HG02759 (cell line): ENCODE data around the gene EPHB6.
A peak's percentile ranks its signal among the peaks of the same experiment; 100 is the strongest.

Experiments used
- ATAC-seq: cut with Tn5 transposase; IDR thresholded peaks from one replicate; pipeline ENCODE4 v1.9.1; 2021; ENCODE audit warnings: mild to moderate bottlenecking, moderate library complexity; ENCODE audit not compliant: unreplicated experiment

Gene EPHB6, protein sequence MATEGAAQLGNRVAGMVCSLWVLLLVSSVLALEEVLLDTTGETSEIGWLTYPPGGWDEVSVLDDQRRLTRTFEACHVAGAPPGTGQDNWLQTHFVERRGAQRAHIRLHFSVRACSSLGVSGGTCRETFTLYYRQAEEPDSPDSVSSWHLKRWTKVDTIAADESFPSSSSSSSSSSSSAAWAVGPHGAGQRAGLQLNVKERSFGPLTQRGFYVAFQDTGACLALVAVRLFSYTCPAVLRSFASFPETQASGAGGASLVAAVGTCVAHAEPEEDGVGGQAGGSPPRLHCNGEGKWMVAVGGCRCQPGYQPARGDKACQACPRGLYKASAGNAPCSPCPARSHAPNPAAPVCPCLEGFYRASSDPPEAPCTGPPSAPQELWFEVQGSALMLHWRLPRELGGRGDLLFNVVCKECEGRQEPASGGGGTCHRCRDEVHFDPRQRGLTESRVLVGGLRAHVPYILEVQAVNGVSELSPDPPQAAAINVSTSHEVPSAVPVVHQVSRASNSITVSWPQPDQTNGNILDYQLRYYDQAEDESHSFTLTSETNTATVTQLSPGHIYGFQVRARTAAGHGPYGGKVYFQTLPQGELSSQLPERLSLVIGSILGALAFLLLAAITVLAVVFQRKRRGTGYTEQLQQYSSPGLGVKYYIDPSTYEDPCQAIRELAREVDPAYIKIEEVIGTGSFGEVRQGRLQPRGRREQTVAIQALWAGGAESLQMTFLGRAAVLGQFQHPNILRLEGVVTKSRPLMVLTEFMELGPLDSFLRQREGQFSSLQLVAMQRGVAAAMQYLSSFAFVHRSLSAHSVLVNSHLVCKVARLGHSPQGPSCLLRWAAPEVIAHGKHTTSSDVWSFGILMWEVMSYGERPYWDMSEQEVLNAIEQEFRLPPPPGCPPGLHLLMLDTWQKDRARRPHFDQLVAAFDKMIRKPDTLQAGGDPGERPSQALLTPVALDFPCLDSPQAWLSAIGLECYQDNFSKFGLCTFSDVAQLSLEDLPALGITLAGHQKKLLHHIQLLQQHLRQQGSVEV

DNA sequence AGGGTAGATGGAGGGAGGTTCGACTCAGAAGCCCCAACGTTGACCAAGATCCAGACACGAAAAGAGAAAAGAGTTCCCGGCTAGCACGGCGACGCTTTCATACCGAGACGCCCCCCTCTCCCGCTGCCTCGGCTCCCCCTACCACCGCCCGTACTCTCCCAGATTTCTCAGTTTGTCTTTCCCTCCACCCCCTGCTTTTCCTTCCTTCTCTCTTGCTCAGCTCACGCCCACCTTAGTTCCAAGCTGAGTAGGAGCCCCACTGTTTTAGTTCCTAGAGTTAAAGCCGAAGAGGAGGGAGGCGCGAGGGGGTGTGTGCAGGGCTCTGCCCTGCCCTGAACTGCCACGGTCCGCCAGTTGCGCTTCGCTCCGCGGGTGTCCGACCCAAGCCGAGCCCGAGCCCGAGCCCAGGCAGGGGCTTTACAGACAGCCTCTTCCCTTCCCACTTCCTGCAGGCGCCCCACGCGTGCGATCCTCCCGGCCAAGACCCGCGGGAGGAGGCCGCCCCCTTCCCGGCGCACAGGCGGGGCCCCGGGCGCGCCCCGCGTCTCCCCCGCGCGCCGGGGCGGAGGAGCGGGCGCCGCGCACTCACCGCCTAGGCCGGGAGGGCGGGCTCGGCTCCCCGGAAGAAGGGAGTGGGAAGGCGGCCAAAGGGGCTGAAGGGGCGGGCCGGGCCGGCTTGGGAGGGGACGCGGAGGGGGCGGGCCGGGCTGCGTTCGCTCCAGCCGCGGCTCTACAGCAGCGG is at the start of gene EPHB6:
Gene EPHB6, plus strand, starts transcription at position 705 of the 742 bp plus-strand sequence. CDS start 8,152 bp downstream, outside the sequence.
- ATAC-seq, result peak; percentile 61

DNA sequence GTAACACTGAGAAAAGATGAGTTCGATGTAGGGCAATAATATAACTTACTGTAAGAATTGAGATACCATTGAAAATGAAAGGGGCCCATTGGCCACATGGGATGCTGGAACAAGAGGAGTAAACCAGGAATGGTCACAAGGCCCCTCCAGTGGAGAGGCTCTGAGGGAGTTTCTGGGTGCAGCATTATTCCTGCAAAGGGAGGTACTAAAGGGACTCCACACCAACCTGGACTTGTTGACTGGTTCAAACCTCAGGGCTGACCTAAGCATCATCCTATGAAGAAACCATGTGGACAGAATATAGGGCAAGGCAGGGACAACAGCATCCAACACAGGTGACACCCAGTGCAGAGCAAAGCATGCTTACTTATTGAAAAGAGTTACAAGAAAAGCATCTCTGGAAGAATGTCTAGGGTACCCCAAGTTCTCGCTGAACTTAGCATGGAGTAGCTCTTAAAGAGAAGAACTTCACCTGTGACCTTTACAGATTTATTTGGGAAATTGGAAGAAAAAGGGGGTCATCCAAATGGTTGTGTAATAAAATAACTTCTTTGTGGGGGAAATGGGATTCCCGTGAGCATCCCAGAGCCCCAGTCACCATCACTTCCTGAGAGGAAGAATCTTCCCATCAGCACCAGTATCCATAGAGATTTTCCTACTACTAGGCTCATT is 49.4 kb upstream of the EPHB6 start:
- no peak for ATAC-seq

DNA sequence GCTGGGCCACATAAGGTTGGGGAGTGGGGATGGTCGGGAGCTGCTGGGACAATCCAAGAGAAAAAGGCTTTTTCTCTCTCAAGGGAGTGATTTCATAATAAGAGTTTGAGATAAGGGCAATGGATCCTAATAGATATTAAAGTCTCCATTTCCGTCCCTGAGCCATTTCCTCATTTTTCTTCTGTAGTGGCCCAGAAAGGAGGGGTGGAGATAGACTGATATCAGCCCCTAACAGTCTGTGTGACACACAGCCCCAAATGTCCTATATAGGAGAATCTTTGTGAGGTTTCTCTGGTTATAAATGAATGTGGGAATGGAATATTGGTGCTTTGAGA is 48.9 kb upstream of the EPHB6 start:
- ATAC-seq, result no peak

DNA sequence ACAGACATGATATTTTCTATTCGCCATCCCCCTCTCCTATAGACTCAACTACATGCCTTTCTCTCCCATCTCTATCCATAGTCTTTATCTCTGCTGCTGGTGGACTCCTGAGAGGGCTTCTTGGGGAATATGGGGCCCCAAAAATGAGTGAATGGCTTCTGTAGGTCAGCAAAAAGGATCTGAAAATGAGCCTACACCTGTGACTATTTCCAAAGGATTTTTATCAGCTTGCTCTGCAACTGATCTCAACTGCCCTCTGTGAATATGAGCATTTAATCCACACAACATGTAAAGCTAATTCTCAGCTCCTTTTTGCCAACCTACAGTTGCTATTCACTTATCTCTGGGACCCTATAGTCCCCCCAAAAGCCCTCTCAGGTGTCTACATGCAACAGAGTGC is 47.9 kb upstream of the EPHB6 start:
- ATAC-seq, result no peak

DNA sequence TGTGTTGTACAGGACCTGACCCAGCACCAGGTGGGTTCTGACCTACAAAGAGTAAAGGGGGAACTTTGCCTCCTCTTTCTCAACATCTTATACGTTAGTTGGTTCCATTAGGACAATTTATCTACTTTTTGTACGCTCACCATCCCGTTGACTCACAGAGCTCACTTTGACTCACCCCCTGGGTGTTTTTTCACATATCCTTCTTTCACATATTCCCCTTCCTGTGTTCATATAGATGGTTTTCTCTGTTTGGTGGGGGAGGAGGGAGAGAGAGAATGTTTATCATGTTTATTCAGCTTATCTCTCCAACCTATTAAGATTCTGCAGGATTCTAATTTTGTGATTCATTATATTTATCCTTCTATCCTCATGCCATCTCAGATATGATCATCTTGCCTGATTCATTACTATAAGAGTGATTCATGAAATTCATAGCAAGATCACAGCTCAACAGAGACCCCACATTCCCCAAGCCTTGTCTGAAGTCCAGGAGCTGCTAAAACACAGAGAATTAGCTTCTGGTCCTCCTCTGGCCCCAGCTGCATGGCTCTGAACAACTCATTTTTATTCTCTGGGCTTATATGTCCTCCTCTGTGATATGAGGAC is 46.9 kb upstream of the EPHB6 start:
- no peak for ATAC-seq

DNA sequence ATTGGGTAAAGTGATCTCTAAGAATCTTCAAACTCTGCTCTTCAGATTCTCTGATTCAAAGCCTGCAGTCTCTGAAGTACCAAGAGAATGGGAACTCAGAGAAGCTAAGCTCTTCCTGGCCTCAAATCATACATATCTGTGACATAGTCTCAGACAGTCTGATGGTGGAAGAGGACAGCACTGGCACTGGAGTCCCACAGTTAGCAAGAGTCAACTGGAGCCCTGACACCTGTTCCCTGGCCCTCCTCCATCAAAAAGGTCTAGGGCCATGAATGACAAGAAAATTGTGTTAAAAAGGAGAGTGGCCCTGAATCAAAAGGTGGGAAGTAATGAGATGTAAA is 46.4 kb upstream of the EPHB6 start:
- ATAC-seq, result peak; percentile 27

DNA sequence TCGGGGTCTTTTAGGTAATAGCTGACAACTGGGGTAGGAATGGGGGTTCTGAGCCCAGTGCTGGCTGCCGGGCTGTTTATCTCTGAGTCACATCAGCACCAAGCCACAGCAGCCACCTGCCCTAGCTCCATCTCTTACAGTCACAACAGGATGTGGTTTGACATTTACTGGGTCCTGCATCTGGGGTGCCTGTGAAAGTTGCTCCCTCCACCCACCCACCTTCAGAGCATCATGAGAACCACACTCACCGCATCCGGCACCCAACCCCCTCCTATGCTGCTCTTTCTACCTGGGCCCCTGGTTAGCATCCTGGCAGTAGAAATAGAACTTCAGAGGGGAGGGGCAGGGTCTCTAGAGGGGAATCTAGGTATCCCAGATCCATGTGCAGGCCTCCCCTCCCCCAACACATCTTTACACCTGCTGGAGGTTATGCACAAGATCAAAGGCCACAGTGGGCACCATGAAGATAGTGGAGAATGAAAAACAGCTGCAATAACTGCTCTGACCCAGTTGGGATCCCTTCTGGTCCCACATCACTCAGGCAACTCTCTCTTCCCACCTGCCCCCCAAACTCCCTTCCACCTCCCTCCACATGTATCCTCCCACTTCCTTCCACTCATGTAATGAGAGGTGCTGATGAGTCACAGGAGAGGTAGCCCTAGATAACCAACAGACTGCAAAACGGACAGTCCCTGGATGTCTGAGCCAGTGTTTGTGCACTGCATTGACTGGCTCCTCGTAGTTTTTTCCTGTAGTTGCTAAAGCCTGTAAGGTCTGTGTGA is 45.9 kb upstream of the EPHB6 start:
- peak; percentile 86 for ATAC-seq

DNA sequence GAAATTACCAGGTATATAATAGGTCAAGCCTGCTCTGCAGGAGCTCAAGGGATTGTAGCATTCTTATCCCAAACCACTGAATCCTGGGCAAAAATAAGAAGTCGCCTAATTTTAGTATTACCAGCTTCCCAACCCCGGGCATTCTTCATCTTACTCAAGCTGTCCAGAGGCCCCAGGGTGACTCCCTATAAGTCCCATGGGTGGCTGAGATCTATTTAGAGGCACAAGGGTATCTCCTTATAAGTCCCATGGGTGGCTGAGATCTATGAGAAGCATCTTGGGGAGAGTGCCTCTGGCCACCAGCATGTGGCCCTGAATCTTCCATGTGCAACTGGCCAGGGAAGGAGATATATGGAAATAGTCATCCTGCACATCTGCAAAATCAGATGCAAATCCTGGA is 45.2 kb upstream of the EPHB6 start:
- ATAC-seq, result no peak

DNA sequence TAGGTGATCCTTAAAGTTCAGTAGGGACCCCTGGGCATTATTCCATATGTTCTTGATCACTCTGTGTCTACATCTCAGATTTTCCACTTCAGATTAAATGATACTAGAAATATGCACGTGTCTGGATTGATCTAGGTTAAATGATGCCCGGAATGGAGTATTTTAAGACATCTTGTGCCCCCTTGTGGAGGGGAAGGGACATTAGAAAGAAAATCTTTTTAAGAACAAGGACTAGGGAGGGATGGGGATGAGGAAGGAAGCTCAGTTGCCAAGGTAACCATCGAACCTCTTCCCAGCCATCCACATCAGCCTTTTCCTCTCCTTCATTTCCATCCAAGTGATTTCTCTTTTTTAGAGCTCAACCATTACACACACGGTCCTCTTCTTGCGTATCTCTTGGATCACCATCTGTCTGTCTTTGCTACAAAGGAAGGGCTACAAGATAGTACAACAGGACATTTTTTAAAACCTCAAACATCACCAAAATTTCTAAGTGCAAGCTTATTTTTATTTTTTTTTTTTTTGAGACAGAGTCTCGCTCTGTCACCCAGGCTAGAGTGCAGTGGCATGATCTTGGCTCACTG is 43.6 kb upstream of the EPHB6 start:
- no peak for ATAC-seq

DNA sequence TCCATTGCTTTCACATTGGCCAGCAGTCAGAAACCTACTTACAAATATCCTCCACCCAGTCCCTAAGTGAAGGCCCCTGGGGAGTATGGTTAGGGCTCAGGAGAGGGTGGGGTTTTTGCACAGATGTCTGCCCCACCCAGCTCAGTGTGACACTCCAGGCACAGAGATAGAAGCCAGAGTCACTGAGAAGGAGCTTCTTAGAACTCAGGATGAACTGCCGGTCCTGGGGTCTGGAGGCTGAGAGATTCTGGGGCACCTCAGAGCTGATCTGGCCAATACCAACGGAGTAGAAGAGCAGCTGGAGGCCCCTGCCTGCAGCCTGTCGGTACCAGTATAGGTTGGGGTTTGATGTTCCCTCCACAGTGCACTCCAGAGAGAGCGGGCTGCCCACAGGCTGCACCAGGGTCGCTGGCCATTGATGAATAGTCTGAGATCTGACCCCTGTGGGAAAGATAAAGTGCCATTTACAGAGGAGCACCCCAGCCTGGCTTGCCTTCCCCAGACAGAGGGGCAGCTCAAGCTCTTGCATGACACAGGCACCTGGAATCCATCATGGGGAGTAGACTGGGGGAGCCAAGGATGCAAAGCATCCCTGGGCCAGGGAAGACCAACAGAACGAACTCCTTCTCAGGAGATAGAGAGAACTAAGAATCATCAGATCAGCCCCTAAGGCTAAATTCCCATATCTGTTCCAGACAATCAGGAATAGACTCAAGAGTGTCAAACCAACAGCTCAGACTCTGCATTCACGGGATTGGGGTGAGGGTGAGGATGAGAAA is 42.2 kb upstream of the EPHB6 start:
- no peak for ATAC-seq

DNA sequence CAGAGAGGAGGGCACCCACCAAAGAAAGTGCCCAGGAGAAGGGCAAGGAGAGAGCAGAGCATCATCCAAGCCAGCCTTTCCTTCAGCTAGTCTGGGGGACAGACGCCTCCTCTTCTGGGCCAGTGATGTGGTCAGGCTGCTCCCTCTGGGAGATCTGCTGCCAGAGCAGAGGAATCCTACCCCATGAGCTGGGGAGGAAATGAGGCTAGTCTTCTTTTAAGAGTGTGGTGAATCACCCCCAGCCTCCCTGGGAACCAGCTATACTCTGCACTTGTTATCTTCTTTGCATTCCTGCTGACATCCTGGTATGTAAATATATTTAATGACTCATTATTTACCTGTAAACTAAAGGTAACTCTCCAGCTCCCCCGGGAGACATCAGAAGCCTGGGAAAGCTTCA is 41.6 kb upstream of the EPHB6 start:
- ATAC-seq, result no peak

DNA sequence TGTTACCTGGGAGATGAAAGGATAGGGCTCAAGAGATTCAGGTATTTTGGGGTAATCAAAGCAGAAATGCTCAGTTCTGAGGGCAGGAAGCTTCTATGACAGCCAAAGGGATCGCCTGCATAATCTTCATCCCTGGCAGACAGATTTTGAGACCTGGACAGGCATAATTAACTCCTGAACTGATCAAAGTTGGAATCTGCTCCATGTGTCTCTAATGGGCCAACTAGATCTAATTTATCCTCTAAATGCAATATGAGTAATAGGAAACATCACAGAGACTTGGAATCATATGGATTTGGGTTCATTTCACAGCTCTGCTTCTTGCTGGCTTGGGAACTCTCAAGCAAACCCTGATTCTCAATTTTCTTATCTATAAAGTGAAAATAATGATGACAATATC is 41.2 kb upstream of the EPHB6 start:
- ATAC-seq, result no peak

DNA sequence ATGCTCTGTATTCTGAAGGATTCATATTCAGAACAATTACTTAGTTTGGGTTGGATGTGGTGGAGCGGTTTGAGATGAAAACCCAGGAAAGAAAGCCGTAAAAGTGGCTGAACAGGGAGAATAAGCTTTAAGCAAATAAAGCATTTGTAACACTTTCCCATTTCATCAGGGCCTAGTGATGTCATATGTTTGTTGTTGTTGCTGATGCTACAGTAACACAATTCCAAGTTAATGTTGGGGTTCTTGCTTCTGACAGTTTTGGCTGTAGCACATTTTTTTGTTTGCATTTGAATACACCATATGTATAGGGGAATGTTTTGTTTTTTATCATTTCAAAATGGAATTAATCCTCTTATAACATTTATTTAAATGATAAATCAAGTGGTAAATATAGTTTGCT is 40.4 kb upstream of the EPHB6 start:
- ATAC-seq, result no peak

DNA sequence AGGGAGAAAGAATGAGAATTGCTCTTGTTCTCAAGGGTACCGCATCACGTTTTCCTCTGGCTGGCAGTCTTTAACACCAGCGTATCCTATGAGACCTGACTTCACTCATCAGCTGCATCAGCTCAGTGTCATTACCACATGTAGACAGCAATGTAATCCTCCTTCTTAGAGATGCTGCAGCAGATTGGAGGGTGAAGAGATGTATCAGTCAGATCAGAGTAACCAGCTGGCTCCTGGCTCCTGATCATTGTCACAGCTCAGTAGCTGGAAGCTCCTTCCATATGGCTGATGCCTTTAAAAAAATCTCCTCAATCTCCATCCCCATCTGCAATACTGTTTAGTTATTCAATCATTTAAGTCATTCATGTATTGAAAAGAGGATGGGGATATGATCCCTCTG is 39.7 kb upstream of the EPHB6 start:
- no peak for ATAC-seq

DNA sequence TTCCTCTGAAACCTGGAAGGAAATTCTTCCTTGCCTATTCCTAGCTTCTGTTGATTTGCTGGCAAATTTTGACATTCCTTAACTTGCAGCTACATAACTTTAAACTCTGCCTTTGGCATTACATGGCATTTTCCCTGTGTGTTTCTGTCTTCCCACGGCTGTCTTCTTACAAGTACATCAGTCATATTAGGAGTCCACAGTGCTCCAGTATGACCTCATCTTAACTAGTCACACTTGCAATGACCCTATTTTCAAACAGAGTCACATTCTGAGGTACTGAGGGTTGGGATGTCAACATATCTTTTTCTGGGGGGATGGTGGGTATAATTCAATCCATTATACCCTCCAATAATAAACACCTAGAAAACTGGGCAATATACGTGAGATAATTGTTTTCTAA is 37.4 kb upstream of the EPHB6 start:
- ATAC-seq, result no peak

DNA sequence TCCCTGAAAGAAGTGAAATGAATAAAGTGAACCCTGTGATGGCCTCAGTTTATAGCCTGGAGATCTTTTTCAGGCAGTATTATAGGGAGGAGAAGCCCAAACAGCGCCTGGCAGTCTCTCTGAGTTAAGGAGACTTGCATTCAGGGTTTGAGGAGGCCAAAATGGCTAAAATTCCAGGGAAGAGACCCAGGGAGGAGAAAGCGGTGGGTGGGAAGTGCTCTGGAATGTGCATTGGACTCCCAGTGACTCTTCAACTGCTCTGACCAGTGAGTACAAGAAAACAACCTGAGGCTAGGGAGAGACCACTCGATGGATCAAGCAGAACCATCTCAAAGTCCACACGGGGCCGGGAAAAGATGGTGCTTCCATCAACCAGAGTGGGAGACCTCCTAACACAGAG is 35.3 kb upstream of the EPHB6 start:
- ATAC-seq, result no peak

DNA sequence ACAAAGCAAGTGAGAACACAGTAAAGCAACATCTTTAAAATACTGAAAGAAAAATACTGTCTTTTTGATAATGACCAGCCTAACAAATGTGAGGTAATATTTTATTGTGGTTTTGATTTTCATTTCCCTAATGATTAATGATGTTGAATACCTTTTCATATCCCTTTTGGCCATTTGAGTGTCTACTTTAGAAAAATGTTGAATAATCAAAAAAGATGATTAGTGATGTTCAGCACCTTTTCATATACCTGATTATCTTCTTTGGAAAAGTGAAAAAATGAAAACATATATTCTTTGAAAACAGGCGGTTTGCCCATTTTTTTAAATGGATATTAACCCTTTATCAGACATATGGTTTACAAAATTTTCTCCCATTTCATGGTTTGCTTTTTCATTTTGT is 32.2 kb upstream of the EPHB6 start:
- ATAC-seq, result no peak

DNA sequence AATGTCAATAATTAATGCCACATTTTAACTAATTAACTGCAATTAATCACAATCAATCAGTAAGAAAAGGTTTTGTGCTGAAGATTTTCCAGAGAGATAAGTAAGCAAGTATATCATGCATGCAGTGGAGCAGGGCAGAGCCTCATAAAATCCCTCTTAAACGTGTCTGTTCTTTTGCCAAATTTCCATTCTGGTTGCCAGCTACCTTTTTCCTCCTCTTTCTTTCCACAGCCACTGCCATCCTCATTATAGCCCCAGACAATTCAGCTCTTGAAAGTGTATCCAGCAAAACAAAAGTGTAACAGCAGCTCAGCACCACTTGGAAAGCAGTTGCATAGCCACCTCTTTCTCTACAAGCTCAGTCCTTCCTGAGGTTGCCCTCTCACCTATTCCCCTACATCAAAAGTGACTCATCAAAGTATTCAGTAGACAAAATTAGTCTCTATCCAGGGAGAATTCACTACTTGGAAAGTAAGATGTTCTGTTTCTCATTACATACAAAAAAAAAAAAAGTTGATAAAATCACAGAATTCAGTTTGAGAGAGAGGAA is 26.9 kb upstream of the EPHB6 start:
- no peak for ATAC-seq
